ENCODE measurements around the gene PLXNA2. TPM values are rescaled to one million over a fixed set of nuclear protein-coding genes. Genes with fewer than 3 reads are reported as not detected.

The PLXNA2 gene
- total RNA-seq, 1 donor from 2014 or later, result 9.0 TPM

DNA sequence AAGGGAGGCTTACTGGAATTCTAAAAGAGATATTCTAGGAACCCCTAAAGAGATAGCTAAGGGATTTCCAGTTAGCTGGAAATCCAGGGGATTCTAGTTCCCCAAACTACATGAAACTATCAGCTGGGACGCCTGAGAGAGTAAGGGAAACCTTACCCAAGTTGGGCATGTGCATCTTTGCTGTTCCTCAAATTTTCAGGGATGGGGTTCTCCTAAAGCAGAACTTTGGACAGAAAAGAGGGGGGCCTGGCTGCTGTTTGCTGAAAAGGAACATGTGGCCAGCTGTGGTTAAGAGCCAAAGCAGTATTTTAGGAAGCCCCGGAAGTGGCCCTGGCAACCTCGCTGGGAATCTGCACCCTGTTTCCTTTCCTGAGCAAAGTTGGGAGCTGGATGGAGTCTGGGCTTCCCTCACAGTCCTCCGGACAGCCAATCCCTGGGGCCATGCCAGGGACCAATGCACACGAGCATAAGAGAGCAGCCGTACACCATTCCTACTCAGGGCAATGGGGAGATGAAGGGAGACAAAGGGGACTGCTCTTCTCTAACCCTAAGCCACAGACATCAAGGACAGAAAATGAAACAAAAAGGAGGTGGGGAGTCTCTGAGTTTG lies 154.3 kb downstream of the PLXNA2 start:
- H3K27me3 ChIP-seq (ENCODE audit: control insufficient read depth, insufficient read depth, low read length), result no peaks in the 10 kb centered on the region
- FAIRE-seq (no peak), DNase-seq (ENCODE audit: low read depth) (no peak)
- H3K4me3 ChIP-seq (ENCODE audit: low read depth, low read length), result no peak overlapping the region
- TF ChIP-seq, protein P1, sequence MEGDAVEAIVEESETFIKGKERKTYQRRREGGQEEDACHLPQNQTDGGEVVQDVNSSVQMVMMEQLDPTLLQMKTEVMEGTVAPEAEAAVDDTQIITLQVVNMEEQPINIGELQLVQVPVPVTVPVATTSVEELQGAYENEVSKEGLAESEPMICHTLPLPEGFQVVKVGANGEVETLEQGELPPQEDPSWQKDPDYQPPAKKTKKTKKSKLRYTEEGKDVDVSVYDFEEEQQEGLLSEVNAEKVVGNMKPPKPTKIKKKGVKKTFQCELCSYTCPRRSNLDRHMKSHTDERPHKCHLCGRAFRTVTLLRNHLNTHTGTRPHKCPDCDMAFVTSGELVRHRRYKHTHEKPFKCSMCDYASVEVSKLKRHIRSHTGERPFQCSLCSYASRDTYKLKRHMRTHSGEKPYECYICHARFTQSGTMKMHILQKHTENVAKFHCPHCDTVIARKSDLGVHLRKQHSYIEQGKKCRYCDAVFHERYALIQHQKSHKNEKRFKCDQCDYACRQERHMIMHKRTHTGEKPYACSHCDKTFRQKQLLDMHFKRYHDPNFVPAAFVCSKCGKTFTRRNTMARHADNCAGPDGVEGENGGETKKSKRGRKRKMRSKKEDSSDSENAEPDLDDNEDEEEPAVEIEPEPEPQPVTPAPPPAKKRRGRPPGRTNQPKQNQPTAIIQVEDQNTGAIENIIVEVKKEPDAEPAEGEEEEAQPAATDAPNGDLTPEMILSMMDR (IDR thresholded peaks at IDR 0.05; ENCODE audit: insufficient read depth, low read length, severe bottlenecking), result no peak
- peaks cover 13% of the 10 kb centered on the region for H3K36me3 ChIP-seq (ENCODE audit: control insufficient read depth, insufficient read depth, low read length)

- no peak for FAIRE-seq
These were observed 155.0 kb downstream of the PLXNA2 start for GRCh38 chr1:208089149-208089548.

GRCh38 chr1:208088319-208088718 lies 155.9 kb downstream of the PLXNA2 start:
- DNase-seq (ENCODE audit: low read depth), result no peak
- FAIRE-seq, result no peak
- Histone ChIP-seq H3K27me3 (ENCODE audit: control insufficient read depth, insufficient read depth, low read length) (no peaks in the 10 kb centered on the region), H3K4me3 (ENCODE audit: low read depth, low read length) (no peak overlapping the region), H3K36me3 (ENCODE audit: control insufficient read depth, insufficient read depth, low read length) (peaks cover 18% of the 10 kb centered on the region)
- TF ChIP-seq, protein P1 (IDR thresholded peaks at IDR 0.05; ENCODE audit: insufficient read depth, low read length, severe bottlenecking), result no peak

More at GRCh38 chr1:208089149-208089548, 155.0 kb downstream of the PLXNA2 start:
- no peaks in the 10 kb centered on the region for H3K27me3 ChIP-seq (ENCODE audit: control insufficient read depth, insufficient read depth, low read length)
- TF ChIP-seq, protein P1 (IDR thresholded peaks at IDR 0.05; ENCODE audit: insufficient read depth, low read length, severe bottlenecking), result no peak
- H3K36me3 ChIP-seq (ENCODE audit: control insufficient read depth, insufficient read depth, low read length), result peaks cover 16% of the 10 kb centered on the region
- DNase-seq (ENCODE audit: low read depth), result no peak
- H3K4me3 ChIP-seq (ENCODE audit: low read depth, low read length), result no peak overlapping the region

GRCh38 chr1:208085655-208086515 lies 158.3 kb downstream of the PLXNA2 start:
- TF ChIP-seq, protein P1 (IDR thresholded peaks at IDR 0.05; ENCODE audit: insufficient read depth, low read length, severe bottlenecking), result no peak
- H3K36me3 ChIP-seq (ENCODE audit: control insufficient read depth, insufficient read depth, low read length), result peaks cover 19% of the 10 kb centered on the region
- DNase-seq (ENCODE audit: low read depth) (peak; percentile 94), FAIRE-seq (no peak)
- H3K4me3 ChIP-seq (ENCODE audit: low read depth, low read length), result no peak overlapping the region
- H3K27me3 ChIP-seq (ENCODE audit: control insufficient read depth, insufficient read depth, low read length), result no peaks in the 10 kb centered on the region

DNA sequence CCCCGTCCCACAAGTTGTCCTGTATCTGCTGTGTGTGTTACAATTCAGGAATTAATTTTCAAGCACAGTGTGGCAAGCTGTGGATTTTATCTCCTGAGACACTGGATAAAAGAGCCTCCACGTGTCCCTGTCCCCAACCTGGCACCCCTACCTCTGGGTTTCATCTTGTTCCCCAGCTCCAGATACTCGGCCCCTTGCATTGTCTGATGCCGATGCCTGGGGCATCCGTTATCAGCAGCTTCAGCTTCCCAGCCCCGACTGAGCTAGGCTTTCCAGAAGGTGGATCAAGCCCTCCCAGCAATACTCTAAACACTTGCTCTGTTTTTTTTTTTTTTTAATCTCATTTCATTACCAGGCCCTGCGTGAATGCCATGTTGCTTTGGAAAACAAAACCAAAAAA lies 159.4 kb downstream of the PLXNA2 start:
- no peaks in the 10 kb centered on the region for H3K27me3 ChIP-seq (ENCODE audit: control insufficient read depth, insufficient read depth, low read length)
- TF ChIP-seq, protein P1 (IDR thresholded peaks at IDR 0.05; ENCODE audit: insufficient read depth, low read length, severe bottlenecking), result no peak
- FAIRE-seq (no peak), DNase-seq (ENCODE audit: low read depth) (no peak)
- H3K4me3 ChIP-seq (ENCODE audit: low read depth, low read length), result no peak overlapping the region
- H3K36me3 ChIP-seq (ENCODE audit: control insufficient read depth, insufficient read depth, low read length), result peaks cover 22% of the 10 kb centered on the region

Data from bronchial epithelial cell (primary cell).